Measurements from ENCODE around the gene CDRT15. TPM values are rescaled to one million over a fixed set of nuclear protein-coding genes. Genes with fewer than 3 reads are reported as not detected.

CDRT15 gene
- total RNA-seq, 1 donor from 2014 or later: not detected

DNA sequence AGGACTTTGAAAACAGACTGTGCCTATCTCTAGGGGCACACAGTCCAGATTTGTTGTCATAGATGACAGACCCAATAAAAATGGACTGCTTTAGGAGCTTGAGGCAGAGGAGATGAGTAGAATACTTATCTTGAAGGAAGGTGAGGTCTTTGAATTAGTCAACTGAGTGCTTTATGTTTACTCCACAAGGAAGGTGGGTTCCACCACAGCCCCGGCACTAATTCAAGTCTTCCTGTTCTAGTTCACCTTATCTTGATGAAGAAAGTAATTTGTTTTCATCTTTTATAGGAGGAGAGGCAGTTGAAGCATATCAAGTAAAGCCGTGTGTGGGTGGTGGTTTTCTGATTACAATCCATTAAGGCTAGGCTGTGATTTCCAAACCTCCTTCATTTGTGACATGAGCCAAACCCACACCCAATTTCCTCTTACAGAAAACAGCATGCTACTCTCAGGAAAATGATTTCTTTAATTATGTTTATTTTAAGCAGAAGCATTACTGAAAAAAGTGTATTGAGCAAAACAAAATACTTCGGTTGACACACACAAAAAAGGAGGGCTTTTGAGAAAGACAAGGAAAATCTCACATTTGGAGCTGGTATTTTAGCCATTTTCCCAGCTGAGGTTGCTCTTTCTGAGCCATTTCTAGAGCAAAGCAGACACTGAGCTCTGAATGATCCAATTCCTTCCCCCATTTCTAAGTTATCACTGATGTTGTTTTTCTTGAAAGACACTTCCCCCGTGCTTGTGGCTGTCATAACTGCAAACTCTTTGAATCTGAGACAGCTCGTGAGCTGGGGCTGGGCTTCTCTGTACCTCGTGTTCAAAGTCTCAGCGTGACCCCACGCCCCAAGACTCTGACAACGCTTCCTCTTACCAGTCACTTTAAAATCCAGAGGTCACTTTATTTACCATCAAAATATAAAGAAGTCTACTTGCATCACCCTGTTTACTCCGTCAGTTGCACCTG is 35.4 kb downstream of the CDRT15 start:
- H3K27ac Mint-ChIP-seq (ENCODE audit: unreplicated experiment): no peak overlapping the region
- no peaks in the 10 kb centered on the region for H3K9me3 Mint-ChIP-seq (ENCODE audit: unreplicated experiment)
- DNase-seq (ENCODE audit: low spot score): no peak
- no peak overlapping the region for H3K4me3 Mint-ChIP-seq (ENCODE audit: unreplicated experiment)
- H3K27me3 Mint-ChIP-seq (ENCODE audit: unreplicated experiment): peaks cover 4% of the 10 kb centered on the region
- H3K4me1 Mint-ChIP-seq (ENCODE audit: unreplicated experiment): peaks cover 16% of the 10 kb centered on the region
- TF ChIP-seq, protein P1, sequence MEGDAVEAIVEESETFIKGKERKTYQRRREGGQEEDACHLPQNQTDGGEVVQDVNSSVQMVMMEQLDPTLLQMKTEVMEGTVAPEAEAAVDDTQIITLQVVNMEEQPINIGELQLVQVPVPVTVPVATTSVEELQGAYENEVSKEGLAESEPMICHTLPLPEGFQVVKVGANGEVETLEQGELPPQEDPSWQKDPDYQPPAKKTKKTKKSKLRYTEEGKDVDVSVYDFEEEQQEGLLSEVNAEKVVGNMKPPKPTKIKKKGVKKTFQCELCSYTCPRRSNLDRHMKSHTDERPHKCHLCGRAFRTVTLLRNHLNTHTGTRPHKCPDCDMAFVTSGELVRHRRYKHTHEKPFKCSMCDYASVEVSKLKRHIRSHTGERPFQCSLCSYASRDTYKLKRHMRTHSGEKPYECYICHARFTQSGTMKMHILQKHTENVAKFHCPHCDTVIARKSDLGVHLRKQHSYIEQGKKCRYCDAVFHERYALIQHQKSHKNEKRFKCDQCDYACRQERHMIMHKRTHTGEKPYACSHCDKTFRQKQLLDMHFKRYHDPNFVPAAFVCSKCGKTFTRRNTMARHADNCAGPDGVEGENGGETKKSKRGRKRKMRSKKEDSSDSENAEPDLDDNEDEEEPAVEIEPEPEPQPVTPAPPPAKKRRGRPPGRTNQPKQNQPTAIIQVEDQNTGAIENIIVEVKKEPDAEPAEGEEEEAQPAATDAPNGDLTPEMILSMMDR (IDR thresholded peaks at IDR 0.05; ENCODE audit: unreplicated experiment): no peak
- no peaks in the 10 kb centered on the region for H3K36me3 Mint-ChIP-seq (ENCODE audit: low read depth, unreplicated experiment)

DNA sequence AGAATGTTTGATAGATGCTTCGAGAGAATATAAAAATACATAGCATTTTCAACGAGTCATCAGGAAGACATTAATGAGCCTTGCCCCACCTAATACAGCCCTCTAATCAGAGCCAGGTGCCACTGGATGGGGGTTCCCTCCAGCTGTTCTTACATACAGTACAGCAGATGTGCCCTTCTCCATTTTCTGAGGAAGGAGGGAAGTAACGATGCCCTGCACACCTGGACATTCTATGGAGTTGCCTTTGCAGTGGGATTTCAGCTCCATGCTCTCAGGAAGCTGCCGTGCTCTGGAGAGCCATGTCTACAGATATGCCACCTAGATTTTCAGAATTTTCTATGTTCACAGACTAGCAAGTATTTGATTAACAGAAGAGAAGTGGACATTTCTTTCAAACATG is 36.3 kb downstream of the CDRT15 start:
- Mint-ChIP-seq H3K9me3 (ENCODE audit: unreplicated experiment) (no peaks in the 10 kb centered on the region), H3K36me3 (ENCODE audit: low read depth, unreplicated experiment) (no peaks in the 10 kb centered on the region), H3K27ac (ENCODE audit: unreplicated experiment) (no peak overlapping the region), H3K4me3 (ENCODE audit: unreplicated experiment) (no peak overlapping the region), H3K4me1 (ENCODE audit: unreplicated experiment) (peaks cover 16% of the 10 kb centered on the region), H3K27me3 (ENCODE audit: unreplicated experiment) (peaks cover 4% of the 10 kb centered on the region)
- TF ChIP-seq, protein P1 (IDR thresholded peaks at IDR 0.05; ENCODE audit: unreplicated experiment): no peak
- no peak for DNase-seq (ENCODE audit: low spot score)

DNA sequence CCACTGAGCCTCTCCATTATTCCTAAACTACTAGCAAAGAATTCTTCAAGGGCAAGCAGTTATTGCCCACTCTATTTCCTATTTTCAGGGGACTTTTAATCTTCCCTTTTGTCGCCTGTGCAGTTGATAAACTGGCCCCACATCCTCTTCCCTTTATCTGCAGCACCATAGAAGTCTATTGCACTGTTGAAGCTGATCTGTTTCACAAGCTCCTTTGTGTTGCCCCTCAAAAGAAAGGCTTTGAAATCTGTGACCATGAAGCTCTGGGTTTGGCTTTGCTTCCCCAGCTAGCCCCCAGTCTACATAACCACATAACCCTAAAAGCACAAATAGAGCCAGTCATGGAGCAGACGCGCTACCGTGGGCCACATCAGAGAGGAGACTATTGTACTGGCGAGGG is 37.1 kb downstream of the CDRT15 start:
- no peaks in the 10 kb centered on the region for H3K36me3 Mint-ChIP-seq (ENCODE audit: low read depth, unreplicated experiment)
- H3K4me1 Mint-ChIP-seq (ENCODE audit: unreplicated experiment): peaks cover 16% of the 10 kb centered on the region
- TF ChIP-seq, protein P1 (IDR thresholded peaks at IDR 0.05; ENCODE audit: unreplicated experiment): no peak
- no peaks in the 10 kb centered on the region for H3K9me3 Mint-ChIP-seq (ENCODE audit: unreplicated experiment)
- no peak overlapping the region for H3K27ac Mint-ChIP-seq (ENCODE audit: unreplicated experiment)
- no peak overlapping the region for H3K4me3 Mint-ChIP-seq (ENCODE audit: unreplicated experiment)
- DNase-seq (ENCODE audit: low spot score): no peak
- peaks cover 3% of the 10 kb centered on the region for H3K27me3 Mint-ChIP-seq (ENCODE audit: unreplicated experiment)

DNA sequence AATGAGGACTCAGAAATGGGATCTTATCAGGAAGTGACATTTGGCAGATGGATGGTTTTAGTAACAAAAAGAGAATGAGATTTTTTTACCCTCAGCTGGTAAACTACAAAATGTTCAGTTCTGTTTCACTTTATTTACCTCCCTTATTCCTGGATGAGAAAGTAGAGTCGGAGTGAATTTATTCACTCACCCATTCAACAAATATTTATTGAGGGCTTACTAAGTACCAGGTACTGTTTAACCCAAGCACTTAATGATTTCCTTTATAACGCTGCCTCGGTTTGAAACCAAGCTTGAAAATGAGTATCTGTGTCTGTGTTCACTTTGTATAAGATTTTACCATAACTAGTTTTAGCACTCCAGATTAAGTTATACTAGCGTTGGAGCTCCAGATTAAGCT is 38.1 kb downstream of the CDRT15 start:
- Mint-ChIP-seq H3K27me3 (ENCODE audit: unreplicated experiment) (no peaks in the 10 kb centered on the region), H3K9me3 (ENCODE audit: unreplicated experiment) (no peaks in the 10 kb centered on the region), H3K4me1 (ENCODE audit: unreplicated experiment) (peaks cover 16% of the 10 kb centered on the region), H3K36me3 (ENCODE audit: low read depth, unreplicated experiment) (no peaks in the 10 kb centered on the region), H3K4me3 (ENCODE audit: unreplicated experiment) (no peak overlapping the region), H3K27ac (ENCODE audit: unreplicated experiment) (no peak overlapping the region)
- DNase-seq (ENCODE audit: low spot score): no peak
- TF ChIP-seq, protein P1 (IDR thresholded peaks at IDR 0.05; ENCODE audit: unreplicated experiment): no peak

DNA sequence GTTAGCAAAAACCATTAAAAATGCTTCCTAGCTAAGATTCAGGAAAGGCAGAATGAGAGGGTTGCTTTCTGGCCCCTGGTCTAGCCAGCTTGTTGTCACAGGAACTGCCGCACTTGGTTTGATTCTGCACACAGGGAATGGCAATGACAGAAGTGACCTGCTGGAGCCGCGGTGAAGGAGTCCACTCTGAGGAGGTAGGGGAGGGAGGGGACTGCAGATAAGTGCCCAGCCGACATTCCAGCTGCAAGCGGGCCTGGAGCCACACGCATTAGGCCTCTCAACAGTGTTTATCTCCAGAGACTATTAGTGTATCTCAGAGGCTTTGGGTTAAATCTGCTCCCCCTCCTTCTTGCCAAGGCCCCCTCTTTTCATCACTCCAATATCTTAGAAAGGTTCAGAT is 38.6 kb downstream of the CDRT15 start:
- Mint-ChIP-seq H3K27ac (ENCODE audit: unreplicated experiment) (no peak overlapping the region), H3K4me3 (ENCODE audit: unreplicated experiment) (no peak overlapping the region), H3K36me3 (ENCODE audit: low read depth, unreplicated experiment) (no peaks in the 10 kb centered on the region), H3K9me3 (ENCODE audit: unreplicated experiment) (no peaks in the 10 kb centered on the region), H3K27me3 (ENCODE audit: unreplicated experiment) (no peaks in the 10 kb centered on the region), H3K4me1 (ENCODE audit: unreplicated experiment) (peaks cover 16% of the 10 kb centered on the region)
- DNase-seq (ENCODE audit: low spot score): no peak
- TF ChIP-seq, protein P1 (IDR thresholded peaks at IDR 0.05; ENCODE audit: unreplicated experiment): no peak

All from endothelial cell (in vitro differentiated cells).